Body of pancreas (tissue), 4 donors: ENCODE results near the gene FBXL15. TPM values are rescaled to one million over a fixed set of nuclear protein-coding genes. Genes with fewer than 3 reads are reported as not detected.
"Not testable (repeated sequence)": the region's sequence is repeated elsewhere in the genome, so short reads cannot be mapped to it uniquely, and the experiment has no call there.

Experiments
- ATAC-seq: fragments of 150-250 bp; one replicate; pipeline ENCODE4 v1.9.1; 2016
- DNase-seq, 4 donors: peaks; one replicate each; pipeline ENCODE4 v3.0.0-alpha.2; 2019
- H3K27ac ChIP-seq, 4 donors: fragments of 200-600 bp; sonication (generic); 1 replicate in 3 of 4; 2 replicates in 1 of 4; pipeline versions ENCODE4 v1.5.1 to v1.6.1; 2016 to 2019; ENCODE audit warnings: mild to moderate bottlenecking in 1 of 4, mixed read lengths in 1 of 4, moderate library complexity in 1 of 4
- H3K27me3 ChIP-seq, 2 donors: fragments of 200-600 bp; sonication (generic); one replicate each; pipeline ENCODE4 v1.6.0; 2016; ENCODE audit warnings: mild to moderate bottlenecking in 1 of 2
- H3K36me3 ChIP-seq, 2 donors: fragments of 200-600 bp; sonication (generic); replicated peaks in 1 of 2; 2 replicates each; pipeline ENCODE4 v1.5.1; 2016; ENCODE audit warnings: low read depth in 2 of 2; ENCODE audit not compliant: insufficient read depth in 1 of 2
- H3K4me1 ChIP-seq: fragments of 200-600 bp; sonication (generic); one replicate; pipeline ENCODE4 v1.6.0; 2016
- H3K4me3 ChIP-seq, 2 donors: fragments of 200-600 bp; sonication (generic); 1 replicate in 1 of 2; 2 replicates in 1 of 2; pipeline ENCODE4 v1.5.1; 2016 to 2019
- H3K9me3 ChIP-seq, 3 donors: fragments of 200-600 bp; sonication (generic); 1 replicate in 2 of 3; 2 replicates in 1 of 3; pipeline ENCODE4 v1.5.1; 2016
- CTCF ChIP-seq, 7 experiments: fragments of 450-650 bp in 4 of 7; fragments of 200-600 bp in 3 of 7; sonication (generic) in 3 of 7; IDR thresholded peaks; one replicate each; pipeline ENCODE4 v1.5.1; 2016 to 2019; ENCODE audit warnings: antibody characterized with exemption in 7 of 7
- POLR2A ChIP-seq, 3 donors: fragments of 450-650 bp; IDR thresholded peaks; one replicate each; pipeline ENCODE4 v1.6.1; 2016; ENCODE audit warnings: antibody characterized with exemption in 3 of 3, mild to moderate bottlenecking in 2 of 3
- WGBS, 2 donors: methylation state at CpG; one replicate each; pipeline ENCODE4 v1.1.5; 2017; 5-methylcytosine and 5-hydroxymethylcytosine counted together
- intact Hi-C: fragments of 100-400 bp; cut with DNase I; formaldehyde crosslinking; loops from one replicate; pipeline ENCODE4 v1.15.1; 2023
- total RNA-seq, 2 donors: library from RNA; depleted of rRNA; stranded (reverse); fragments of >200 nt; gene quantifications; one replicate each; pipeline ENCODE4 v1.1.0, GENCODE V29; 2016

Gene FBXL15
- total RNA-seq, 2 donors from 2014 or later: 12.7 to 38.6 TPM

- intact Hi-C loops: no loop called here
- Histone ChIP-seq H3K27ac (peak overlapping the region; percentile 71 to 92 (median 84)), H3K27me3 (no peaks in the 10 kb centered on the region), H3K9me3 (peaks cover 0 to 4% (median 0%) of the 10 kb centered on the region in 3 donors), H3K36me3 (no peaks in the 10 kb centered on the region), H3K4me1 (peaks cover 27% of the 10 kb centered on the region), H3K4me3 (peak overlapping the region; percentile 57 to 89)
- ATAC-seq: peak; percentile 89
- DNase-seq: peak; percentile 84 to 90 (median 88)
- TF ChIP-seq CTCF (IDR thresholded peaks at IDR 0.05) (peak in 2 of 7 experiments; percentile 3 to 27), POLR2A (IDR thresholded peaks at IDR 0.05) (peak in 1 of 3 donors; percentile 64)
- WGBS, 2 donors: 0% methylated on average over 3 to 88 of the region's 104 CpGs
Measured at GRCh38 chr10:102450374-102451104, 29.9 kb downstream of the FBXL15 start.

- peaks cover 27% of the 10 kb centered on the region for H3K4me1 ChIP-seq
- ATAC-seq: peak; percentile 7
- intact Hi-C loops: no loop called here
Measured at GRCh38 chr10:102451105-102451969, 30.7 kb downstream of the FBXL15 start, which contains the start of gene C10orf95. C10orf95 (minus strand) TSS chr10:102451543; CDS start chr10:102451093, 450 bp downstream.

GRCh38 chr10:102452672-102453340 lies 32.2 kb downstream of the FBXL15 start:
- H3K9me3 ChIP-seq: peaks cover 0 to 4% (median 0%) of the 10 kb centered on the region in 3 donors
- intact Hi-C loops: no loop called here
- no peaks in the 10 kb centered on the region for H3K27me3 ChIP-seq
- DNase-seq: peak in 2 of 4 donors; percentile 43 to 70
- H3K4me1 ChIP-seq: peaks cover 27% of the 10 kb centered on the region
- 50 to 51% methylated on average over 3 of the region's 3 CpGs for WGBS, 2 donors
- no peak for TF ChIP-seq POLR2A (IDR thresholded peaks at IDR 0.05)
- peak in 1 of 7 experiments; percentile 2 for TF ChIP-seq CTCF (IDR thresholded peaks at IDR 0.05)
- H3K36me3 ChIP-seq: no peaks in the 10 kb centered on the region
- H3K27ac ChIP-seq: peak overlapping the region in 2 of 4 donors; percentile 15 to 67
- no peak for ATAC-seq
- H3K4me3 ChIP-seq: no peak overlapping the region

More at GRCh38 chr10:102451105-102451969, 30.7 kb downstream of the FBXL15 start, which contains the start of gene C10orf95:
- Histone ChIP-seq H3K36me3 (no peaks in the 10 kb centered on the region), H3K27me3 (no peaks in the 10 kb centered on the region), H3K9me3 (peaks cover 0 to 4% (median 0%) of the 10 kb centered on the region in 3 donors), H3K4me3 (peak within 1 kb of the TSS; percentile 57 to 89), H3K27ac (peak within 1 kb of the TSS; percentile 71 to 92 (median 84))
- no peak for TF ChIP-seq CTCF (IDR thresholded peaks at IDR 0.05)
- TF ChIP-seq POLR2A (IDR thresholded peaks at IDR 0.05): peak in 1 of 3 donors; percentile 23
- 12 to 22% methylated on average over 14 to 28 of the region's 28 CpGs for WGBS, 2 donors
- DNase-seq: peak; percentile 34 to 52 (median 50)

- intact Hi-C loops: no loop called here
- no peak for TF ChIP-seq CTCF (IDR thresholded peaks at IDR 0.05)
- TF ChIP-seq POLR2A (IDR thresholded peaks at IDR 0.05): no peak
- 79 to 91% methylated on average over 5 of the region's 5 CpGs for WGBS, 2 donors
- Histone ChIP-seq H3K4me3 (no peak overlapping the region), H3K27ac (peak overlapping the region in 1 of 4 donors; percentile 67), H3K9me3 (peaks cover 0 to 4% (median 0%) of the 10 kb centered on the region in 3 donors), H3K4me1 (peaks cover 27% of the 10 kb centered on the region), H3K27me3 (no peaks in the 10 kb centered on the region), H3K36me3 (no peaks in the 10 kb centered on the region)
- DNase-seq: no peak
- no peak for ATAC-seq
Measured at GRCh38 chr10:102453502-102453901, 32.9 kb downstream of the FBXL15 start.

- DNase-seq, H3K36me3 ChIP-seq, H3K4me3 ChIP-seq, H3K9me3 ChIP-seq, H3K27me3 ChIP-seq, ATAC-seq, H3K27ac ChIP-seq, intact Hi-C loops: not testable (repeated sequence)
- 75 to 76% methylated on average over 13 of the region's 13 CpGs for WGBS, 2 donors
- H3K4me1 ChIP-seq: peaks cover 19% of the 10 kb centered on the region
Measured at GRCh38 chr10:102454662-102455487, 34.2 kb downstream of the FBXL15 start.
